Tongue (tissue), 2 donors: Measurements from ENCODE around the gene FOXI1. TPM values are rescaled to one million over a fixed set of nuclear protein-coding genes. Genes with fewer than 3 reads are reported as not detected.
"Not testable (repeated sequence)": the region's sequence is repeated elsewhere in the genome, so short reads cannot be mapped to it uniquely, and the experiment has no call there.

Experiments
- DNase-seq: peaks from one replicate; pipeline ENCODE4 v3.0.0-alpha.2; 2015
- total RNA-seq: library from RNA; depleted of rRNA; stranded (reverse); fragments of >200 nt; gene quantifications from one replicate; pipeline ENCODE4 v1.2.3, GENCODE V29; 2014

Gene FOXI1
- total RNA-seq, 1 donor from 2014 or later: not detected

DNA sequence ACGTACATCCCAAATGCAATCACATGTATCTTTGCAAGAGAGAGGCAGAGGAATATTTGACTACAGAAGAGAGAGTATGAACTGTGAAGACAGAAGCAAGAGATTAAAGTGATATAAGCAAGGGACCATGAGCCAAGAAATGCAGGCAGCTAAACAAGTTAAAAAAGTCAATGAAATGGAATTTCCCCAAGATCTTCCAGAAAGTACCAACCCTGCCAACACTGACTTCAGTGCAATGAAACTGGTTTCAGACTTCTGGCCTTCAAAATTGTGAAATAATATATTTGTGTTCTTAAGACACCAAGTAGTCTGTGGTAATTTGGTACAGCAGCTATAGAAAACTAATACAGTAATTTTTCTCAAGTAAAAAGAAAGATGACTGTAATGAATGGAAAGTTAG is 20.9 kb downstream of the FOXI1 start:
- no peak for DNase-seq

- no peak for DNase-seq
Measured at GRCh38 chr5:170131235-170131634, 25.5 kb downstream of the FOXI1 start.

- DNase-seq: no peak
Measured at GRCh38 chr5:170132269-170132975, 26.7 kb downstream of the FOXI1 start.

- no peak for DNase-seq
Measured at GRCh38 chr5:170132976-170133448, 27.3 kb downstream of the FOXI1 start.

GRCh38 chr5:170135796-170136490 is 30.2 kb downstream of the FOXI1 start:
- no peak for DNase-seq

GRCh38 chr5:170136506-170136905 is 30.8 kb downstream of the FOXI1 start:
- DNase-seq: no peak

GRCh38 chr5:170137694-170138214 is 32.1 kb downstream of the FOXI1 start:
- no peak for DNase-seq

GRCh38 chr5:170138273-170138672 is 32.6 kb downstream of the FOXI1 start:
- DNase-seq: no peak

DNA sequence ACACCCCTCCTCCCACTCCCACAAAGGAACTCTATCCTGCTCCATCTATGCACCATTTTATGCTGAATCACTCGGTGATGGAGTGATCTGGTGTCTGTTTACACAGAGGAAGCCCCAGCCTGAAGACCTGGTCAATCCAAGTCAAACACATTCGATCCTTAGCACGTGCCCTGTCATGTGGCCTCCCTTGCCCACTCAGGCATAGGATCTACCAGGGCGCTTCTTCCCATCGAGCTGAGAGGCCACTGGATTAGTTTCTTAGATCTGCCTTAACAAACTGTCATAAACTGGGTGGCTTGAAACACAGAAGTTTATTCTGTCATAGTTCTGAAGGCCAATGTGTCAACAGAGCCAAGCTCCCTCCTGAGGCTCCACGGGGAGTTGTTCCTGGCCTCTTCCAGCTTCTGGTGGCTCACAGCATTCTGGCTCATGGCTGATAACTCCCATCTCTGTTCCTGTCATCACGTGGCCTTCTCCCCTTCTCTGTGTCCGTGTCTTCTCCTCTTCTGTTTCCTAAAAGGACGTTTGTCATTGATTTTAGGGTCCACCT is 34.2 kb downstream of the FOXI1 start:
- DNase-seq: no peak

GRCh38 chr5:170141196-170141595 is 35.5 kb downstream of the FOXI1 start:
- DNase-seq: not testable (repeated sequence)

DNA sequence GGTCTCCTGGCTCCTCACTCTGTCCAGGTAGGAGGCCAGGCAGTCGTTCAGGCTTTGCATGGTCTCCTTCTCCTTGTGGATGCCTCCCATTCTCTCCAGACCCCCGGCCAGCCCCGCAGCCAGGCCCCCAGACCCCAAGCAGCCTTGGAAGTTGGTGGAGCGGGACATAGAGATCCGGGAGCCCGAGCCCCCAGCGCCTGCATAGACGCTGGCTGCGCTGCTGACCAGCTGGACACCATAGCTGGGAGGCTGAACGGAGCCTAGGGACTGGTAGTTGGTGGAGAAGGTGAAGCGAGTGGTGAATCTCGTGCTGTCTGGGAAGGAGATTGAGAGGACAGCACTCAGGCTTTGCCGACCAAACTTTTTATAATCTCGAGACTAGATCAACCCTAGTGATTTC is 35.9 kb downstream of the FOXI1 start:
- no peak for DNase-seq

DNA sequence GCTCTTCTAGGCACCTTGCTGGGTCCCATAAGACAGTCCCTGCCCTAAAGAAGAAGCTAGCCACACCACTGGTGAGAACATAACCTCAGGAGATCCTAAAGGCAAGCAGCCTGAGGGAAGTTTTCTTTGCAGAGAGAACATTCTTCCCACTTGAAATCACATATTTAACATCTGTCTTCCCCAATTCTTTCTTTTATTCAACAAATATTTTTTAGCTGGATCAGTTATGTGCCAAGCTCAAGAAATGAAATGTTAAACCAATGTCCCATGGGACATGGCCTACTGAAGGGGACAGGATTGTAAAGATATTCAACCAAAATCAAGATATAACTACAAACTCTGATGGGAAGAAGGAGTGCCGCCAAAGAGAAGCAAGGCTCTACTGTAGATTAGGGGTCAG is 36.5 kb downstream of the FOXI1 start:
- DNase-seq: no peak

DNA sequence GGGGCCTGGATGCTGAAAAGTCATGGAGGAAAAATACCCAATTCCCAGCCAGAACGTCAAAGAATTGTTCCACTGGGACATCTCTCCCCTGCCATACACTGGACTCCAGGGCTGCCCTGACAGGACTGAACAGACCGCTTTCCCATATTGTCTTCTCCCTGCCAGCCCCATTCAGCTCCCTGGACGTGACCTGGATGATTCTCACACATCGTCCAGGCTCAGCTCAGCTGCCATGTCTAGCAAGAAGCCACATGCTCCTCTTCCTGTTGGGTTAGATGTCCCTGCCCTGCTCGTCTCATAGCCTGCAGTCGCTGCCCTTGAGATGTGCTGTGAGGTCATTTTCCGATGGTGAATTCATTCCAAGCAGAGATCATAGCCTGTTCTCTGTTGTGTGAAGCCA is 37.4 kb downstream of the FOXI1 start:
- no peak for DNase-seq

GRCh38 chr5:170143710-170144109 is 38.0 kb downstream of the FOXI1 start:
- no peak for DNase-seq

- DNase-seq: no peak
Measured at GRCh38 chr5:170144286-170145023, 38.8 kb downstream of the FOXI1 start.

DNA sequence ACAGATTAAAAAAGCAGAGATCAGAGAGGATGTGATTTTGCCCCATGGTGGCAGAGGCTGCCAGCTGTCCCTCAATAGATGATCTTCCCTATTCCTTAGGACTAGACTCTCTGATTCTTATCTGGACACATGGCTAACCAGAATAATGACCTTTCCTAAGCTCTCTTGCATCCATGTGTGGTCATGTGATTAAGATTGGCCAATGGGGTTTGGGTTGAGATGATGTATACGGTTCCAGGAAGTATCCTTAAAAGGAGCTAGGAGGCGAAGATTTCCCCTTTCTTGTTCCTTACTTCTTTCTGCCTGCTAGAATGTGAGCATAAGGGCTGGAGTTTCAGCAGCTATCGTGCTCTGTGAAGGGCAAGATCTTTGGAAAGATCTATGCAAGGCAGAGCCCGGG is 39.8 kb downstream of the FOXI1 start:
- DNase-seq: no peak

GRCh38 chr5:170147051-170147752 is 41.5 kb downstream of the FOXI1 start:
- DNase-seq: no peak

DNA sequence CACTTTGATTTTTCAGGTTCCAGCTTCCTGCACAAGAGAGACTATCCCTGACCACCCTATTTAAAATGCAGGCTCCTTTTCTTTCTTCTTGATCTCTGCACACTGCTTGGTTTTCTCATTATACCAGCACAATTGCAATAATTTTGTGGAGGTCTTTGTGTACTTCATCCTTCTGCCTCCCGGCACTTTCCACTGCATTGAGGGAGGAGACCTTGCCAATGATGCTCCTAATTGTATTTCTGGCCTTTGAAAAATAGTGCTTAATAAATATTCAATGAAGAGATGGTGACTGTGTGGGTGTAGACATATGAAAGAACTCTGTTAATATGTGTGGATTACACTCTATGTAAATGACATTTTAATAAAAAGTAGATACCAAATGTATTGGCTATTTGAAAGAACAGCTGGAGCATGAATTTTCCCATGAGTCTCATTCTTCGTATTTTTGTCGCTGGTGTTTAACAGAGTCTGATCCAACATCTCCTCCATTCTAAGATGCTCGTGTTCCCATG is 42.1 kb downstream of the FOXI1 start:
- no peak for DNase-seq

GRCh38 chr5:170148430-170149205 is 42.9 kb downstream of the FOXI1 start:
- DNase-seq: no peak

DNA sequence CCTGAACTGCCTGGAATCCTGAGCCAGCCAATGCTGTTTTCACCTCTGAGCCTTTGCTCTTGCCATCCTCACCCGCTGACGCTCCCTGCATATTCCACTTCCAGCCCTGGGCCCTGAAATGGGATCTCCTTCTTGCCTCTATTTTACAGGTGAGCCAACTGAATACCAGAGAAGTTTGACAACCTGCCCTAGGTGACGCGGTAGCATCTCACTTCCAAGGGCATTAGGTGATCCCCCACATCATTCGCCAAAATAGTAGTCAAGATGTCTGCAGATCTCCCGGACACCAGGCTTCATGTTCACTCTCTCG is 43.5 kb downstream of the FOXI1 start:
- DNase-seq: no peak

DNA sequence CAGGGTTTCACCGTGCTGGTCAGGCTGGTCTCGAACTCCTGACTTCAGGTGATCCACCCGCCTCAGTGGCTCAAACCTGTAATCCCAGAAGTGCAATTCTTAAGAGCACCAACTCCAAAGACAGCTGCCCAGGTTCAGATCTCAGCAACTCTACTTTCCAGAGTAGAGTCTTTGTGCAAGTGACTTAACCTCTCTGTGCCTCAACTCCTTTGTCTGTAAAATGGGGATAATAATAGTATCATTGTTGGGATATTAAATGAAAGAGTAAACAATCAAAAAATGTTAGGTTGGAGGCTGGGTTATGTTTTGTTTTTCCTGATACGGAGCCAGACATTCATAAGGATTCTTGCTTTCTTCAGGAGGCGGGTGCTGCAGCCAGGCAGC is 45.0 kb downstream of the FOXI1 start:
- no peak for DNase-seq
